Glomerular visceral epithelial cell (primary cell): ENCODE results near the gene CPSF7.

Source experiments
- DNase-seq: peaks from one replicate; pipeline ENCODE4 v3.0.0-alpha.2; 2016; ENCODE audit errors: extremely low spot score

The CPSF7 gene

DNA sequence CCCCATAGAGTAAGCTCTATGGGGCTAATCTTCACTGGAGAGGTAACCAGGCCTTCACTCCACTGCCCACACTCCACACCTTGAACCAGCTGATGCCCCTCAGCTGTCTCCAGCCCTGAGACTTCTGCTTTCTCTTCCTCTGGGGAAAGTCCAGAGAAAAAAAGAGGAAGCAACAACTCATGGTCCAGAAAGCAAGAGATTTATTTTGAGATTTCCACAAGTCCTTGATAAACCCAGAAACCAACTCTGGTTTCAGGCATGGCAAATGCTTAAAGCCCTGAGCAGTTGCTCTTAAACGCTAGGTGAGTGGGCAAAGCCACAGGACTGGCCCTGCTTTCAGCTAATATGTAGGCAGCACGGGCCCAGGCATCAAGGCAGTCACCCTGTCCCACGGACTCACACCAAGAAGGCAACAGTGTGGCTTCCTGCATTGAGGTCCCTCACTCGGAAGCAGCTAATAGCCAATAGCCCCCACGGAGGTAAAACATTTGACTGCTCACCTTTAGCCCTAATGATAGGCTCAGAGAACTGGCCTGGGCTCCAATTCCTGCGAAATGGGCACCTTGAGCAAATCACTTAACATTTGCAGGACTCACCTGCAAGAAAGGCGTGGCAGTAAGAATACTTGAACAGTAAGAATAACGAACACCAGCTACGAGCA lies 72.4 kb downstream of the CPSF7 start:
- DNase-seq = no peak

DNA sequence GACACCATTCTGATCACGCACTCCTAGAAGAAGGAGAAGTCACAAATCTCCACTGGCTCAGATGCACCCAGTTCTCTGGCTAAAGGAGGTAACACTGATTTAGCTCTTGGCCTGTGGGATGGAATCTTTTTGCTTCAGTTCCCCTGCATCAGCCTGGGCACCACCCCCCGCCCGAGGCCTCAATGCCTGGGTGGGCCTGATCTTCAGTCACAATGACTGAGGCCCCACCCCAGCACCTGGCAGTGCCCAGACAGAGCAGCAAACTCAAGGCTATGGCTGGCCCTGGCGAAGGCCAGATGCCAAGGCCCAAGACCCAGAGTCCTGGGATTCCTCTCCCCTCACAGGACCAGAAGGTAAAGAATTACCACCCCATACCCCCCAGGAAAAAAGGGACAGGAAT lies 73.1 kb downstream of the CPSF7 start:
- no peak for DNase-seq

GRCh38 chr11:61354208-61354607 lies 75.6 kb downstream of the CPSF7 start:
- no peak for DNase-seq

GRCh38 chr11:61353131-61354067 lies 76.4 kb downstream of the CPSF7 start:
- no peak for DNase-seq
